GM23338 (cell line): ENCODE measurements around the gene ROGDI.

Experiments
- EZH2 ChIP-seq: fragments of 200-600 bp; sonication (generic); IDR thresholded peaks from one replicate; pipeline ENCODE4 v1.8.0; 2017; ENCODE audit warnings: antibody characterized with exemption, mild to moderate bottlenecking, low read depth; ENCODE audit not compliant: unreplicated experiment
- EZH2phosphoT487 ChIP-seq: fragments of 200-600 bp; sonication (generic); IDR thresholded peaks from one replicate; pipeline ENCODE4 v1.8.1; 2018; ENCODE audit warnings: antibody characterized with exemption; ENCODE audit not compliant: unreplicated experiment
- POLR2AphosphoS5 ChIP-seq: IDR thresholded peaks from 2 replicates; pipeline ENCODE4 v1.6.1; 2016; ENCODE audit warnings: antibody characterized with exemption, low read depth
- TF ChIP-seq, protein P1 (sequence below), 2 experiments: fragments of 200-600 bp in 1 of 2; sonication (generic) in 1 of 2; conservative IDR thresholded peaks; 2 replicates each; pipeline versions ENCODE4 v1.5.1 to v1.6.1; 2016 to 2017; ENCODE audit warnings: antibody characterized with exemption in 2 of 2, low read depth in 2 of 2, mild to moderate bottlenecking in 2 of 2, moderate library complexity in 1 of 2
- TF ChIP-seq, protein P2 (sequence below): IDR thresholded peaks from one replicate; pipeline ENCODE4 v1.6.1; 2018; ENCODE audit warnings: antibody characterized with exemption; ENCODE audit not compliant: unreplicated experiment
- TF ChIP-seq, protein P3 (sequence below): IDR thresholded peaks from 2 replicates; pipeline ENCODE4 v1.6.1; 2016; ENCODE audit warnings: antibody characterized with exemption

DNA sequence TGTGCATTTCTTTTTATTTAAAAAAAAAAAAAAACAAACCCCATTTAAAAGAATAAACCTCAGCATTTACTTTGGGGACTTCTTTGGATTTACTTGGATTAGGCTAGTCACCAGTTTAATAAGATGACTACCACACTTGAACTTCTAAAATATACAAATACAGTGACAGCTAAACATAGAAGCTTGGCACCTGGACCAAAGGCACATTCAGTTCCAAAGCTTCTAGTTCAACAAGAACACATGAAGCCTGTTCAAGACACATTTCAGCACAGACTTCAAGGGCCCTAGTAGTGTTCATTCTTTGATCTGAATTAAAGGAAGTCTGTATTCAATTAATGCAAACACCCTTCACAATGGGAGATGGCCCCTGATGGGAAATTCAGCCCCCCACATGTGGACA, 11.6 kb upstream of the ROGDI start:
- TF ChIP-seq, protein P1, sequence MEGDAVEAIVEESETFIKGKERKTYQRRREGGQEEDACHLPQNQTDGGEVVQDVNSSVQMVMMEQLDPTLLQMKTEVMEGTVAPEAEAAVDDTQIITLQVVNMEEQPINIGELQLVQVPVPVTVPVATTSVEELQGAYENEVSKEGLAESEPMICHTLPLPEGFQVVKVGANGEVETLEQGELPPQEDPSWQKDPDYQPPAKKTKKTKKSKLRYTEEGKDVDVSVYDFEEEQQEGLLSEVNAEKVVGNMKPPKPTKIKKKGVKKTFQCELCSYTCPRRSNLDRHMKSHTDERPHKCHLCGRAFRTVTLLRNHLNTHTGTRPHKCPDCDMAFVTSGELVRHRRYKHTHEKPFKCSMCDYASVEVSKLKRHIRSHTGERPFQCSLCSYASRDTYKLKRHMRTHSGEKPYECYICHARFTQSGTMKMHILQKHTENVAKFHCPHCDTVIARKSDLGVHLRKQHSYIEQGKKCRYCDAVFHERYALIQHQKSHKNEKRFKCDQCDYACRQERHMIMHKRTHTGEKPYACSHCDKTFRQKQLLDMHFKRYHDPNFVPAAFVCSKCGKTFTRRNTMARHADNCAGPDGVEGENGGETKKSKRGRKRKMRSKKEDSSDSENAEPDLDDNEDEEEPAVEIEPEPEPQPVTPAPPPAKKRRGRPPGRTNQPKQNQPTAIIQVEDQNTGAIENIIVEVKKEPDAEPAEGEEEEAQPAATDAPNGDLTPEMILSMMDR (conservative IDR thresholded peaks at IDR 0.05; ENCODE audit: low read depth in 2 of 2), result no peak
- TF ChIP-seq EZH2, result no peak
- TF ChIP-seq, protein P2, sequence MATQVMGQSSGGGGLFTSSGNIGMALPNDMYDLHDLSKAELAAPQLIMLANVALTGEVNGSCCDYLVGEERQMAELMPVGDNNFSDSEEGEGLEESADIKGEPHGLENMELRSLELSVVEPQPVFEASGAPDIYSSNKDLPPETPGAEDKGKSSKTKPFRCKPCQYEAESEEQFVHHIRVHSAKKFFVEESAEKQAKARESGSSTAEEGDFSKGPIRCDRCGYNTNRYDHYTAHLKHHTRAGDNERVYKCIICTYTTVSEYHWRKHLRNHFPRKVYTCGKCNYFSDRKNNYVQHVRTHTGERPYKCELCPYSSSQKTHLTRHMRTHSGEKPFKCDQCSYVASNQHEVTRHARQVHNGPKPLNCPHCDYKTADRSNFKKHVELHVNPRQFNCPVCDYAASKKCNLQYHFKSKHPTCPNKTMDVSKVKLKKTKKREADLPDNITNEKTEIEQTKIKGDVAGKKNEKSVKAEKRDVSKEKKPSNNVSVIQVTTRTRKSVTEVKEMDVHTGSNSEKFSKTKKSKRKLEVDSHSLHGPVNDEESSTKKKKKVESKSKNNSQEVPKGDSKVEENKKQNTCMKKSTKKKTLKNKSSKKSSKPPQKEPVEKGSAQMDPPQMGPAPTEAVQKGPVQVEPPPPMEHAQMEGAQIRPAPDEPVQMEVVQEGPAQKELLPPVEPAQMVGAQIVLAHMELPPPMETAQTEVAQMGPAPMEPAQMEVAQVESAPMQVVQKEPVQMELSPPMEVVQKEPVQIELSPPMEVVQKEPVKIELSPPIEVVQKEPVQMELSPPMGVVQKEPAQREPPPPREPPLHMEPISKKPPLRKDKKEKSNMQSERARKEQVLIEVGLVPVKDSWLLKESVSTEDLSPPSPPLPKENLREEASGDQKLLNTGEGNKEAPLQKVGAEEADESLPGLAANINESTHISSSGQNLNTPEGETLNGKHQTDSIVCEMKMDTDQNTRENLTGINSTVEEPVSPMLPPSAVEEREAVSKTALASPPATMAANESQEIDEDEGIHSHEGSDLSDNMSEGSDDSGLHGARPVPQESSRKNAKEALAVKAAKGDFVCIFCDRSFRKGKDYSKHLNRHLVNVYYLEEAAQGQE, result no peak
- TF ChIP-seq, protein P3, sequence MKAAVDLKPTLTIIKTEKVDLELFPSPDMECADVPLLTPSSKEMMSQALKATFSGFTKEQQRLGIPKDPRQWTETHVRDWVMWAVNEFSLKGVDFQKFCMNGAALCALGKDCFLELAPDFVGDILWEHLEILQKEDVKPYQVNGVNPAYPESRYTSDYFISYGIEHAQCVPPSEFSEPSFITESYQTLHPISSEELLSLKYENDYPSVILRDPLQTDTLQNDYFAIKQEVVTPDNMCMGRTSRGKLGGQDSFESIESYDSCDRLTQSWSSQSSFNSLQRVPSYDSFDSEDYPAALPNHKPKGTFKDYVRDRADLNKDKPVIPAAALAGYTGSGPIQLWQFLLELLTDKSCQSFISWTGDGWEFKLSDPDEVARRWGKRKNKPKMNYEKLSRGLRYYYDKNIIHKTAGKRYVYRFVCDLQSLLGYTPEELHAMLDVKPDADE, result no peak
- no peak for TF ChIP-seq POLR2AphosphoS5
- TF ChIP-seq EZH2phosphoT487, result no peak
